Endometrium (tissue), 2 donors: ENCODE data around the gene EGR4.

Experiments
- FAIRE-seq: peaks from 2 replicates; lab custom pipeline; 2012; peaks lifted over from hg19 to GRCh38; lab: Jason Lieb, UNC
- donor health status: control.
- donor health status: control.

Gene EGR4

DNA sequence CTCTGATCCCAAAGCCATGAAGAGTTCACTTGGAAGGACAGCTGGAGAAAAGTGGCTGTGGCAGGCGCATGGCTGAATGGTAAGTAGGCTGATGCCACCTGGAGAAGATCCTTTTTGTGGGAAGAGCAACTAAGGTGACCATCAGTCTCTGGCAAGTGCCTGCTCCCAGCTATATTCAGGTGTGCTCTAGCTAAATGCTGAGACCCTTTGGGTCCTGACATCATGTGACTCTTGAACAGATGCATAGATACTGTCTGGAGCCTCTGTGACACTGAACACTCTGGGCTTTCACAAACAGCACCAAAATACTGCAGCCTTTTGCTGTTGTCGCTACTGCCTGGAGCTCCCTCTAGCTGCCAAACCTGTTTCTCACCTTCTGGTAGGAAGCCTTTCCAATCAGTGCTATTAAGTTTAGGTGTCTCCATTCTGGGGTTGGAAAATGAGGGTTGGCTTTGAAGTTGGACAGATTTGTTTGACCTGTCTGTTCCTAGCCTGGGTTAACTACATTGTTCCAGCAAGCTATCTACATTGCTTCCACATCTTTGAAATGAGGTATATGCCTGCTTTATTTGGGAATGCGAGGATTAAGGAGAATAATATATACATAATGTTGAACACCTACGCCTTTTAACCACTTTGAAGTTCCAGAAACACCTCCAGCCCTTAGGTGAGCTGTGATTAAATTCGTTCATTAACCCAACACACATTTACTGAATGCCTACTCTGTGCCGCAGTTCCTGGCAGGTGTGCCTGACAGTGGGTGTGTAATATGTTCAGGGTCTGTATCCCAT is 3.1 kb downstream of the EGR4 start:
- FAIRE-seq: no peak

DNA sequence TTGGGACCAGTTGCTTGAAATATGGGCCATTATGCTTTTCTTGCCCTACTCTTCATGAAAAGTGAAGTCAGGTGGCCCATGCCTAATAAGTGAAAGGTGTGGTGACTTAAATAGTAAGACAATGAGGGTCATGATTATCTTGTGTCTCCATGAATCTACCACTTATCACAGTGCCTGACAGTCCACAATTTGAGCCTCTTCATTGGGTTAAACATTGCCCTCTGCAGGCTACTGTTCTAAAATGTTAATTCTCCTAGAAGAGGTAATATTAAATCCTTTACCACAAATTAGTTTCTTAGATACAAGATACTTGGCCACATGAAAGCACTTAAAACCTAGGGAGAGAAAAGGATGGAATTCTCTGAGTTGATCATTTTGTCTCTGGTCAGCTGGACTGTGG is 4.0 kb downstream of the EGR4 start:
- no peak for FAIRE-seq

- FAIRE-seq: no peak
These were observed 7.2 kb downstream of the EGR4 start for GRCh38 chr2:73286134-73286655.

DNA sequence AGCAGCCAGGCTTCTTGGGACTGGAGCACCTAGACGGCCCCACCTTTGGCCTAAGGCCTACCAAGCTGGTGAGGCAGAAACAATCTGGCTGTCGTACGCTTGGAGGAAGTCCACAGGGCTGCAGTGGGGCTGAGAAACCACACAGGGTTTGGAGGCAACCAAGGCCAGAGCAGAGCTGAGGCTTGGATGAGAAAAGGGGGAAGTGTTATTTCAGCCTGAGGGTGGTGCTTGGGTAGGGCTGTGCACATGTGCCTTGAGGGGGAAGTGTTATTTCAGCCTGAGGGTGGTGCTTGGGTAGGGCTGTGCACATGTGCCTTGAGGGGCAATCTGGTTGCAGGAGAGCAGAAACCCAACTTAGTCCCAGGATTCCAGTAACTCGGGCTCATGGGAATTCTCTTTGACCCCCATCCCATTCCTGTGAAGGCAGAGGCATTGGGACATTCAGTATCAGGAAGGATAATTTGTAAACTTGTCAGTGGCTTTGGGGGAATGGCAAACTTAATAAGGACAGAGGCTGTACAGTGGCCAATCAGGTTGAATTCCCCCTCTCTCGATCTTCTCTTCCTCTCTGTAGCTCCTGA is 8.1 kb downstream of the EGR4 start:
- FAIRE-seq: no peak

GRCh38 chr2:73284296-73285158 is 8.8 kb downstream of the EGR4 start, which contains the start of gene FBXO41:
TSS of gene FBXO41 (minus strand) at chr2:73284478. CDS start at chr2:73269630, 14,848 bp downstream.
- FAIRE-seq: no peak

GRCh38 chr2:73283545-73284295 is 9.6 kb downstream of the EGR4 start:
- FAIRE-seq: no peak

- no peak for FAIRE-seq
These were observed 10.3 kb downstream of the EGR4 start for GRCh38 chr2:73282924-73283544.

DNA sequence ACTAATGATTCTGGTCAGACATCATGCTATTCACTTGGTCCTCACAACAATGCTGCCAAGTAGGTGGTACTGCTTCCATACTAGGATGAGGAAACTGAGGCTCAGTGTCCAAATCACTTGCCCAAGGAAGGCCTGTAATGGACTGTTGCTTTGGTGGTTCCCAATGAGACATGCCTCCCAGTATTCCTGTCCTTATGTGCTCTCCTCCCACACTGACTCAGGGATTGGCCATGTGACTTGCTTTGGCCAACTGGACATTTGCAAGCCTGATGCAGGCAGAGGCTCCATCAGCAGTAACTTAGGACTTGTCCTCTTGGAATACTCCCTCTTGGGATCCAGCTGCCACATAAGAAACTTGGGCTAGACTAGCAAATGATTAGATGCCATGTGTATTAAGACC is 12.1 kb downstream of the EGR4 start:
- no peak for FAIRE-seq

DNA sequence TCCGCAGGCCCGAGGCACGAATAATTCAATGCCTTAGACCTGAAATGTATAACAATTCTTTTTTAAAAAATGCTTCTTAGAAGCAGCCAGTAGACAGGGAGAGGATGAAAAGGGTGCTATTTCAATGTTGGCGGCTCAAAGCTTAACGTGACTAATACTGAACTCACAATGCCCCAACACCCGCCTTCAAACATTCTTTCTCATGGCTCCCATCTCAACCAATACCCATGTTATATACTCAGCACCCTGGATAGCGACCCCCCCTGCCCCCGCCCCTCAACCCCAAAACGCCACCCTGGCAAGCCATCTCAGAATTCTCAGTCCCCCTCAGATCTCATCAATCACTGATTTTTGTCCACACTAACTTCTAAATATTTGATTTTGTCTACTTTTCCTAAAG is 13.5 kb downstream of the EGR4 start:
- FAIRE-seq: no peak

DNA sequence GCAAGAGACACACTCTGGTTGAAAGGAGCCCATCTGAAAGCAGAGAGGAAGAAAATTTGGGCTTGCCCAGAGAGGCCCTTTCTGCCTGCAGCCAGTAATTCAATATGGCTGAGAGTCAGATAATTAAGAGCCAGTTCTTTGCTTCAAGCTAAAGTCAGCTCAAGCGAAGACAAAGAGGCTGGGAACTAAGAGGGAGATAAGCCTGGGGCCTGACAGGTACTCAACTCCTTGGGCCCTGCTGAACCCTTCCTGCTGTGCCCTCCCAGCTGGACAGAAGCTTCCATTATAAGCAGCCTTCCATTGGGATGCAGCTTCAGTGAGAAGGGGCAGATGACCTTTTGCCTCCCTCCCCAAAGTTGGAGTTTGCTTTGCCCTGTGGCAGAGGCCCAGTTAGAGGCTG is 21.1 kb downstream of the EGR4 start:
- FAIRE-seq: no peak

- no peak for FAIRE-seq
These were observed 23.5 kb downstream of the EGR4 start for GRCh38 chr2:73269686-73270465.

DNA sequence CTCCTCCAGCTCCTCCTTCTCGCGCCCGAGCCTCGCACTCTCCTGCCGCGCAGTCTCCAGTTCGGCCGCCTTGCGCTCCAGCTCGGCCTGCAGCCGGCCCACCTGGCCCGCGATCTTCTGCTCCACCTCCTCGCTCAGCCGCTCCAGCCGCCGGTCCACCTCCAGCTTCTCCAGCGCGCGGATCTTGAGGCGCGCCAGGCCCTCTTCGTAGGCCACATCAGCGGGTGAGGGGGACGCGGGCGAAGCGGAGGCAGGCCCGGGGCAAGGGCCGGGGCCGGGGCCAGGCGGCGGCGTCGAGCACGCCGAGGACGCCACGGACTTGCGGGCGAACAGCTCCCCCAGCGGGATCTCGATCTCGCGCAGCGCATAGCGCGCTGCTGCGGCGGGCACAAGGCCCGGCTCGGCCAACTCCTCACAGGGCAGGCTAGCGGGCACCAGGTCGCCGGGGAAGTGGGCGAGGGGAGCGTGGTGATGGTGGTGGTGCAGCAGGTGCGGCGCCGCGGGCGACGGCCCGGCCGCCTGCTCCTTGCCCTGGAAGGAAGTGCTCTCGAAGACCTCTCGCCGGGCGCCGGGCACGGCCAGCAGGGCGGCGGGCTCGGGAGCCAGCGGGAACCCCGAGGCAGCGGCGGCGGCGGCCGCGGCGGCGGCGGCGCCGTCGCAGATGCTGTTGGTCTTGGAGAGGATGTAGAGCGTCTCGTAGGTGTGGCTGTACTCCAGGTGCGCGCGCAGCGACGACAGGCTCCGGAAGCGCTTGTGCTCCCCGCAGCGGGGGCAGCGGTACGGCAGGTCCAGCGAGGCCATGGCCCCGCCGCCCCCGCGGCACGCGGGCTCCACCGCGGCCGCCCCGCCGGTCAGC is 24.3 kb downstream of the EGR4 start:
- FAIRE-seq: no peak

GRCh38 chr2:73268366-73268829 is 24.9 kb downstream of the EGR4 start:
- no peak for FAIRE-seq

DNA sequence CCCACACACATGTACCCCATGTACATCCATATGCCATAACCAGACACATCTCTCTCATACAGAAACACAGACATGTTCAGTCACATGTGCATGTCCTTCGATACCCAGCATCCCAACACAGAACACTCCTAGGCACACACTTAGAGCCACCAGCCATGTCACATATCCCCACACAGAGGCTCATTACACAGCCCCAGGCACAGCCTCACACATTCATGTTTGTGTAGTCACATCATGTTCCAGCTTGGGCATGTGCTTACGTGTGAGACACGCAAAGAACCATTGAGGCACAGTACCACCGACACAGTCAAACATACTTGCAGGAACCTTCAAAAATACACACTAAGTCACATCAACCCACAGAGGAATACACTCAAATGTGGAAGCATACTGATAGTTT is 26.3 kb downstream of the EGR4 start:
- no peak for FAIRE-seq

DNA sequence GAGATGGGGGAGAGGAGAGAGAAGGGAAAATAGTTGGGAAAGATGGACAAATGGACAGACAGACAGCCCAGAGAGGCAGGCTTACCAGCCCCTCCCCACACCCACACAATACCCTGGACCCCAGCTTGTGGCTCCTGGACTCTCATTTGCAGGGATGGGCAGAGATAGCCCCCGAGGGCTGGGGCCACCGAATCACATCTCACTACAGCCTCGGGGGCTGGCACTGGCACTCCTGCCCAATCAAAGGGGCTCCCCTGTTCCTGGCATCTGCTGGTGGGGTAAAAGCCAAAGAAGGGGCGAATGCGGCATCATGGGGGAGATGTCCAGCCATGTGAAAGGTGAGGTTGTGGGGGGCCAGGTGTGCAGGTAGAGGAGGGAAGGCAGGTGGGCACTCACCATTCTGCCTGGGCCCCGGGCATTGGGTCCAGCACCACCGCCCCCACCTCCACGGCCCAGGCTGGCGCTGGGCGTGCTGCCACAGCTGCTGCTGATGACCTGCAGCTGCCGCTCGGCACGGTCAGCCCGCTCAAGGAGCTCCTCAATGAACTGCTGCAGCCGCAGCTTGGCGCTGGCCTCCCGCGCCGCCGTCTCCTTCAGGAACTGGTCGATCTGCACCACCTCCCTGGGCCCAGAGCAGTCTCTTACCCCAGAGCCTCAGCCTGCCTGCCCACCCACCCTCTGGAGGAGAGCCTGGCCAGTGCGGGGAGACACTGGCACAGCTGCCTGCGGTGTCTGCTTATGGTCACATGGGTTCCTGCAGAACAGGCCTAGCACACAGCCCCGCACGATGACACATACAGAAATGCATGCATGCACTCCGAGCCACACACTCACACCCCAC is 27.1 kb downstream of the EGR4 start:
- FAIRE-seq: no peak

DNA sequence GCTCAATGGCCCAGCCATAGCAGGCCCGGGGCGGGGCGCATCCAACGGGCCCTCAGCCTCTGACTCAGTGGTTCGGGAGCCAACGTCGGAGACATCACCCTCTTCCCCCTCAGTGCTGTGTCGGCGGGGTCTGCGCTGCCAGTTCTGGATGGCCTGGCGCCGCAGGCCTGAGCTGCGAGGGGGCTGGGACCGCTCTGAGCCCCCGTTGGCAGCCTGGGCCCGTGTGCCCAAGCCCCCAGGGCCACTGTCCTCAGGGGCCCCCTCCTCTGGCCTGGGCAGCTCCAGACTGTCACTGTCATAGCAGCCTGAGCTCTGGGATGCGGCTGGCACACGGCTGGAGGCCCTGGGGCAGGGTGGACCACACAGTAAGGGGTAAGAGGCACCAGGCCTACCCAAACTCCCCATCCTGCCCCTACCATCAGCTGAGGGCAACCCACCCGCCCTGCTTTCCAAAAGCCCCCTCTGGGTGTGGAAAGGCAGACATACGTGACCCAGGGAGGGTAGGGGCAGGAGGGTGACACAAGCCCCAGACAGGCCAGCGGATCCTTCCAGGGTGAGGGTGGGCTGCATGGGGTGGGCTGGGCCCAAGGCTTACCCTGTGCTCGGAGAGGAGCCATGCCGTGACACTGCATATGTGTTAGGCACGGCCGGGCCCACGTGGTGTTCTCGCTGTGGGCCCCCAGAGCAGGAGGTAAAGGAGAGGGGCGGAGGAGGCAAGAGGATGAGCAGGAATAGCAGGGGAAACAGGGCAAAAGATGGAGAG is 27.9 kb downstream of the EGR4 start:
- FAIRE-seq: no peak

- no peak for FAIRE-seq
These were observed 28.6 kb downstream of the EGR4 start for GRCh38 chr2:73264783-73265182.

- FAIRE-seq: no peak
These were observed 29.1 kb downstream of the EGR4 start for GRCh38 chr2:73264332-73264606.
